Measurements from ENCODE around the gene SH3D21. TPM values are rescaled to one million over a fixed set of nuclear protein-coding genes. Genes with fewer than 3 reads are reported as not detected.

Gene SH3D21
- total RNA-seq, 2 experiments from 2014 or later = 1.9 to 2.6 TPM

GRCh38 chr1:36297062-36297461 is 9.1 kb upstream of the SH3D21 start:
- CTCF ChIA-PET = interaction anchor here (0.9 to 1.3 kb wide), 3 partner anchors 12 to 148 kb away, joined by 3 to 6 read pairs (median 4); partner anchors contain the start of gene TRAPPC3
- no peak overlapping the region for H3K27ac Mint-ChIP-seq

GRCh38 chr1:36298640-36299039 is 7.5 kb upstream of the SH3D21 start:
- POLR2A ChIA-PET = interaction anchor here (1.1 kb wide), 1 partner anchor 76 kb away, joined by 3 read pairs; no protein-coding TSS in a partner anchor

More at GRCh38 chr1:36297062-36297461, 9.1 kb upstream of the SH3D21 start:
- Histone ChIP-seq H3K27me3 (ENCODE audit: control insufficient read depth in 1 of 2, insufficient read depth in 2 of 2, low read length in 2 of 2) (no peaks in the 10 kb centered on the region), H3K9me3 (ENCODE audit: control insufficient read depth in 1 of 2, insufficient read depth in 1 of 2, low read length in 2 of 2) (no peaks in the 10 kb centered on the region), H3K4me3 (ENCODE audit: low read length) (no peak overlapping the region), H3K4me1 (ENCODE audit: insufficient read depth, low read length) (no peaks in the 10 kb centered on the region), H3K36me3 (ENCODE audit: insufficient read depth, low read length) (peaks cover 83% of the 10 kb centered on the region), H3K27ac (ENCODE audit: low read depth in 1 of 2, low read length in 2 of 2) (no peak overlapping the region)
- no peak for DNase-seq
- intact Hi-C loops (cut with DNase I, micrococcal nuclease) = no loop called here
- POLR2A ChIA-PET = no interaction called here
- H3K4me3 Mint-ChIP-seq = no peak overlapping the region
- peaks cover 86% of the 10 kb centered on the region for H3K36me3 Mint-ChIP-seq (ENCODE audit: low read depth)
- H3K4me1 Mint-ChIP-seq (ENCODE audit: low read depth) = no peaks in the 10 kb centered on the region
- no peak for ATAC-seq (ENCODE audit: poor library complexity)
- H3K9me3 Mint-ChIP-seq = no peaks in the 10 kb centered on the region
- no peaks in the 10 kb centered on the region for H3K27me3 Mint-ChIP-seq
- no peak for TF ChIP-seq CTCF (IDR thresholded peaks at IDR 0.05)

GRCh38 chr1:36300526-36300925 is 5.6 kb upstream of the SH3D21 start:
- CTCF ChIA-PET = interaction anchor here (0.8 to 1.6 kb wide), 6 partner anchors 10 to 151 kb away, joined by 3 to 9 read pairs (median 6); partner anchors contain the start of gene TRAPPC3
- Mint-ChIP-seq H3K4me1 (ENCODE audit: low read depth) (peaks cover 6% of the 10 kb centered on the region), H3K36me3 (ENCODE audit: low read depth) (peaks cover 86% of the 10 kb centered on the region), H3K27ac (peak overlapping the region; percentile 28), H3K9me3 (no peaks in the 10 kb centered on the region), H3K4me3 (no peak overlapping the region), H3K27me3 (no peaks in the 10 kb centered on the region)
- POLR2A ChIA-PET = no interaction called here
- peak in 2 of 14 experiments; percentile 43 to 58 for DNase-seq
- H3K27me3 ChIP-seq (ENCODE audit: control insufficient read depth in 1 of 2, insufficient read depth in 2 of 2, low read length in 2 of 2) = no peaks in the 10 kb centered on the region
- intact Hi-C loops (cut with DNase I, micrococcal nuclease) = loop anchor here in 1 of 2 experiments (5.0 kb wide), 1 partner anchor 148 kb away; no protein-coding TSS in a partner anchor
- H3K36me3 ChIP-seq (ENCODE audit: insufficient read depth, low read length) = peaks cover 79% of the 10 kb centered on the region
- TF ChIP-seq CTCF (IDR thresholded peaks at IDR 0.05) = no peak
- no peak overlapping the region for H3K4me3 ChIP-seq (ENCODE audit: low read length)
- H3K9me3 ChIP-seq (ENCODE audit: control insufficient read depth in 1 of 2, insufficient read depth in 1 of 2, low read length in 2 of 2) = no peaks in the 10 kb centered on the region
- peak; percentile 15 for ATAC-seq (ENCODE audit: poor library complexity)
- peak overlapping the region in 1 of 2 donors; percentile 17 for H3K27ac ChIP-seq (ENCODE audit: low read depth in 1 of 2, low read length in 2 of 2)
- H3K4me1 ChIP-seq (ENCODE audit: insufficient read depth, low read length) = peaks cover 2% of the 10 kb centered on the region

More at GRCh38 chr1:36298640-36299039, 7.5 kb upstream of the SH3D21 start:
- Mint-ChIP-seq H3K27me3 (no peaks in the 10 kb centered on the region), H3K36me3 (ENCODE audit: low read depth) (peaks cover 87% of the 10 kb centered on the region), H3K27ac (no peak overlapping the region), H3K9me3 (no peaks in the 10 kb centered on the region), H3K4me1 (ENCODE audit: low read depth) (no peaks in the 10 kb centered on the region), H3K4me3 (no peak overlapping the region)
- ATAC-seq (ENCODE audit: poor library complexity) (no peak), DNase-seq (no peak)
- no peaks in the 10 kb centered on the region for H3K4me1 ChIP-seq (ENCODE audit: insufficient read depth, low read length)
- H3K4me3 ChIP-seq (ENCODE audit: low read length) = no peak overlapping the region
- H3K36me3 ChIP-seq (ENCODE audit: insufficient read depth, low read length) = peaks cover 83% of the 10 kb centered on the region
- no peaks in the 10 kb centered on the region for H3K9me3 ChIP-seq (ENCODE audit: control insufficient read depth in 1 of 2, insufficient read depth in 1 of 2, low read length in 2 of 2)
- no peak overlapping the region for H3K27ac ChIP-seq (ENCODE audit: low read depth in 1 of 2, low read length in 2 of 2)
- no peaks in the 10 kb centered on the region for H3K27me3 ChIP-seq (ENCODE audit: control insufficient read depth in 1 of 2, insufficient read depth in 2 of 2, low read length in 2 of 2)
- intact Hi-C loops (cut with DNase I, micrococcal nuclease) = no loop called here
- CTCF ChIA-PET = interaction anchor here (0.6 kb wide), 1 partner anchor 1267 kb away, joined by 3 read pairs; the partner anchor contains the start of gene ZMYM6
- TF ChIP-seq CTCF (IDR thresholded peaks at IDR 0.05) = no peak
